H9 (cell line): Measurements from ENCODE around the gene CUBN. TPM values are rescaled to one million over a fixed set of nuclear protein-coding genes. Genes with fewer than 3 reads are reported as not detected.

ENCODE experiments used
- DNase-seq: peaks from one replicate; pipeline ENCODE4 v3.0.0-alpha.2; 2017
- H2AFZ ChIP-seq: one replicate; pipeline ENCODE4 v1.6.1; 2013; ENCODE audit warnings: mild to moderate bottlenecking, low read length, control low read depth, moderate library complexity
- H2AK5ac ChIP-seq: 2 replicates; pipeline ENCODE4 v1.6.1; 2013; ENCODE audit warnings: low read length, control low read depth, mixed read lengths; ENCODE audit not compliant: insufficient read length
- H2BK120ac ChIP-seq: one replicate; pipeline ENCODE4 v1.6.1; 2013; ENCODE audit warnings: low read depth, mild to moderate bottlenecking, low read length, control low read depth, inconsistent platforms; ENCODE audit not compliant: poor library complexity, severe bottlenecking
- H2BK12ac ChIP-seq: 2 replicates; pipeline ENCODE4 v1.6.1; 2013; ENCODE audit warnings: low read length, control low read depth, mixed read lengths, low read depth; ENCODE audit not compliant: insufficient read length
- H2BK15ac ChIP-seq: 2 replicates; pipeline ENCODE4 v1.6.1; 2013; ENCODE audit warnings: low read depth, low read length, control low read depth
- H2BK20ac ChIP-seq: one replicate; pipeline ENCODE4 v1.6.1; 2013; ENCODE audit warnings: low read depth, mild to moderate bottlenecking, low read length, control low read depth, inconsistent platforms; ENCODE audit not compliant: poor library complexity, severe bottlenecking
- H2BK5ac ChIP-seq: 2 replicates; pipeline ENCODE4 v1.6.1; 2013; ENCODE audit warnings: low read length, control low read depth, mixed read lengths; ENCODE audit not compliant: insufficient read length
- H3K14ac ChIP-seq: 2 replicates; pipeline ENCODE4 v1.6.1; 2013; ENCODE audit warnings: low read length, control low read depth; ENCODE audit not compliant: insufficient read depth
- H3K18ac ChIP-seq: 2 replicates; pipeline ENCODE4 v1.6.1; 2013; ENCODE audit warnings: low read depth, mild to moderate bottlenecking, mixed read lengths, low read length, control low read depth; ENCODE audit not compliant: insufficient read length
- H3K23ac ChIP-seq: 2 replicates; pipeline ENCODE4 v1.6.1; 2013; ENCODE audit warnings: low read length, control low read depth, mixed read lengths, low read depth; ENCODE audit not compliant: insufficient read length
- H3K23me2 ChIP-seq: 2 replicates; pipeline ENCODE4 v1.6.1; 2013; ENCODE audit warnings: low read depth, mild to moderate bottlenecking, mixed read lengths, low read length, control low read depth; ENCODE audit not compliant: insufficient read length, poor library complexity, severe bottlenecking
- H3K27ac ChIP-seq: 2 replicates; pipeline ENCODE4 v1.5.1; 2013; ENCODE audit warnings: low read length, control low read depth, mixed read lengths, low read depth; ENCODE audit not compliant: insufficient read length
- H3K27me3 ChIP-seq: 2 replicates; pipeline ENCODE4 v1.6.1; 2013; ENCODE audit warnings: low read length, control low read depth, inconsistent platforms; ENCODE audit not compliant: insufficient read depth
- H3K4ac ChIP-seq: 2 replicates; pipeline ENCODE4 v1.6.1; 2013; ENCODE audit warnings: low read depth, mild to moderate bottlenecking, control low read depth, inconsistent platforms, low read length, moderate library complexity
- H3K4me1 ChIP-seq: 2 replicates; pipeline ENCODE4 v1.6.1; 2013; ENCODE audit warnings: low read length, control low read depth, inconsistent platforms; ENCODE audit not compliant: insufficient read depth
- H3K4me2 ChIP-seq: 2 replicates; pipeline ENCODE4 v1.6.1; 2013; ENCODE audit warnings: low read length, control low read depth, mixed read lengths; ENCODE audit not compliant: insufficient read length, insufficient read depth
- H3K56ac ChIP-seq: 2 replicates; pipeline ENCODE4 v1.6.1; 2013; ENCODE audit warnings: low read depth, mild to moderate bottlenecking, mixed read lengths, low read length, control low read depth; ENCODE audit not compliant: insufficient read length
- H3K79me1 ChIP-seq: 2 replicates; pipeline ENCODE4 v1.6.1; 2013; ENCODE audit warnings: low read depth, mild to moderate bottlenecking, moderate library complexity, low read length, control low read depth, inconsistent platforms; ENCODE audit not compliant: insufficient read depth, poor library complexity, severe bottlenecking
- H3K79me2 ChIP-seq: 2 replicates; pipeline ENCODE4 v1.6.1; 2013; ENCODE audit warnings: low read length, control low read depth, inconsistent platforms; ENCODE audit not compliant: insufficient read depth
- H3K9ac ChIP-seq: 2 replicates; pipeline ENCODE4 v1.6.1; 2013; ENCODE audit warnings: low read length, control low read depth, mixed read lengths; ENCODE audit not compliant: insufficient read length; ENCODE audit errors: extremely low read depth
- H3K9me3 ChIP-seq: one replicate; pipeline ENCODE4 v1.6.1; 2013; ENCODE audit warnings: low read depth, low read length, inconsistent platforms; ENCODE audit not compliant: control insufficient read depth
- H3T11ph ChIP-seq: one replicate; pipeline ENCODE4 v1.6.1; 2013; ENCODE audit warnings: mild to moderate bottlenecking, low read length, control low read depth, inconsistent platforms
- H4K20me1 ChIP-seq: one replicate; pipeline ENCODE4 v1.6.1; 2013; ENCODE audit not compliant: control insufficient read depth, insufficient read length, insufficient read depth
- H4K5ac ChIP-seq: 2 replicates; pipeline ENCODE4 v1.6.1; 2013; ENCODE audit warnings: low read depth, mild to moderate bottlenecking, mixed read lengths, low read length, control low read depth; ENCODE audit not compliant: insufficient read length
- H4K8ac ChIP-seq: replicated peaks from 2 replicates; pipeline ENCODE4 v1.6.1; 2013; ENCODE audit warnings: low read length, control low read depth, mixed read lengths, low read depth; ENCODE audit not compliant: insufficient read length
- H4K91ac ChIP-seq: 2 replicates; pipeline ENCODE4 v1.6.1; 2013; ENCODE audit warnings: low read depth, mild to moderate bottlenecking, moderate library complexity, mixed read lengths, low read length, control low read depth; ENCODE audit not compliant: insufficient read length
- H3K27ac Mint-ChIP-seq, 3 experiments: 2 replicates in 2 of 3; 3 replicates in 1 of 3; pipeline ENCODE4 v1.8.0; 2020 to 2021; ENCODE audit warnings: mixed read lengths in 3 of 3, mild to moderate bottlenecking in 1 of 3, moderate library complexity in 1 of 3
- H3K27me3 Mint-ChIP-seq: 2 replicates; pipeline ENCODE4 v1.8.0; 2021; ENCODE audit warnings: low read depth, mild to moderate bottlenecking, moderate library complexity, mixed read lengths
- H3K36me3 Mint-ChIP-seq, 3 experiments: 2 replicates in 2 of 3; 3 replicates in 1 of 3; pipeline ENCODE4 v1.8.0; 2020 to 2021; ENCODE audit warnings: low read depth in 3 of 3, mixed read lengths in 3 of 3; ENCODE audit not compliant: insufficient read depth in 1 of 3
- H3K4me1 Mint-ChIP-seq, 2 experiments: 2 replicates each; pipeline ENCODE4 v1.8.0; 2020; ENCODE audit warnings: mixed read lengths in 2 of 2
- H3K4me3 Mint-ChIP-seq, 2 experiments: 2 replicates in 1 of 2; 3 replicates in 1 of 2; pipeline ENCODE4 v1.8.0; 2020 to 2021; ENCODE audit warnings: mild to moderate bottlenecking in 2 of 2, mixed read lengths in 2 of 2, moderate library complexity in 1 of 2
- H3K9me3 Mint-ChIP-seq, 2 experiments: 2 replicates in 1 of 2; 3 replicates in 1 of 2; pipeline ENCODE4 v1.8.0; 2020; ENCODE audit warnings: mild to moderate bottlenecking in 2 of 2, mixed read lengths in 2 of 2, moderate library complexity in 1 of 2
- WGBS: extraction: QIAGEN DNeasy Blood & Tissue Kit; methylation state at CpG from one replicate; pipeline ENCODE4 v1.1.7; 2013; ENCODE audit warnings: missing lambda C conversion rate, low lambda C conversion rate, mixed read lengths; ENCODE audit not compliant: insufficient read length; ENCODE audit errors: extremely low coverage; 5-methylcytosine and 5-hydroxymethylcytosine counted together
- total RNA-seq: library from RNA; stranded (reverse); gene quantifications from 2 replicates; pipeline ENCODE4 v1.2.1, GENCODE V29; 2021
- TF ChIP-seq, protein P1 (sequence below): fragments of 200-600 bp; sonication (generic); conservative IDR thresholded peaks from 3 replicates; pipeline ENCODE4 v1.8.0; 2021; ENCODE audit warnings: antibody characterized with exemption, mild to moderate bottlenecking

CUBN gene
- total RNA-seq, 1 experiment from 2014 or later = 0.26 TPM

DNA sequence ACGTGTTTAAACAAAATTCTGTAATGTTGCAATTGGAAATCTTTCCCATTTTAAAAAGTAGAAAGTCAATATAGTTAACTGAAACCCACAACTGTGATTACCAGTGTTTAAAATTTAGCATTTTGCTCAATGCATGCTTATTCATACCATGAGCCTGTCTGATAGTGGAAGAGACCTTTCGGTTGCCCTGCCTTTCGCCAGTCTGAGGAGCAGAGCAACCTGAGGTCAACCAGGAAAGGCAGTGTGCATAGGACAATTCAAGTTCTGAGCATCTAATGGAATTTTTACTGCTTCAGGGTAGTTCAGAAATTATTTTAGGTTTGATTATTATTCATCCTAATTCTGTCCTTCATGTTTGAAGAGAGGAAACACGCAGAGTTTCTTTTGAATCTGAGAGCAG lies 100.8 kb downstream of the CUBN start:
- no peak overlapping the region for H3K4me3 Mint-ChIP-seq
- H3K27me3 Mint-ChIP-seq = no peaks in the 10 kb centered on the region; the same call in 1 of the 2 replicates
- Histone ChIP-seq H2AFZ (no peak overlapping the region), H4K5ac (no peak overlapping the region), H4K20me1 (no peaks in the 10 kb centered on the region), H3K27me3 (no peaks in the 10 kb centered on the region), H4K8ac (no peak overlapping the region), H4K91ac (no peak overlapping the region), H3K23ac (no peak overlapping the region), H3K27ac (no peak overlapping the region), H2BK5ac (no peak overlapping the region), H2BK12ac (no peak overlapping the region), H3K4me1 (no peaks in the 10 kb centered on the region; the same call in 1 of the 2 replicates), H3T11ph (no peak overlapping the region), H2AK5ac (no peak overlapping the region), H3K4ac (no peak overlapping the region), H3K4me2 (no peak overlapping the region), H3K23me2 (no peaks in the 10 kb centered on the region), H2BK20ac (no peak overlapping the region), H2BK15ac (no peak overlapping the region), H3K79me2 (no peaks in the 10 kb centered on the region; the same call in 1 of the 2 replicates), H2BK120ac (no peak overlapping the region), H3K18ac (no peak overlapping the region), H3K56ac (no peak overlapping the region), H3K9me3 (no peaks in the 10 kb centered on the region), H3K79me1 (no peaks in the 10 kb centered on the region), H3K9ac (no peak overlapping the region), H3K14ac (no peak overlapping the region)
- no CpG with 5 or more reads among the region's 4 CpGs for WGBS
- H3K4me1 Mint-ChIP-seq = peaks cover 15 to 19% of the 10 kb centered on the region in 2 experiments
- H3K9me3 Mint-ChIP-seq = no peaks in the 10 kb centered on the region
- no peak overlapping the region for H3K27ac Mint-ChIP-seq
- TF ChIP-seq, protein P1, sequence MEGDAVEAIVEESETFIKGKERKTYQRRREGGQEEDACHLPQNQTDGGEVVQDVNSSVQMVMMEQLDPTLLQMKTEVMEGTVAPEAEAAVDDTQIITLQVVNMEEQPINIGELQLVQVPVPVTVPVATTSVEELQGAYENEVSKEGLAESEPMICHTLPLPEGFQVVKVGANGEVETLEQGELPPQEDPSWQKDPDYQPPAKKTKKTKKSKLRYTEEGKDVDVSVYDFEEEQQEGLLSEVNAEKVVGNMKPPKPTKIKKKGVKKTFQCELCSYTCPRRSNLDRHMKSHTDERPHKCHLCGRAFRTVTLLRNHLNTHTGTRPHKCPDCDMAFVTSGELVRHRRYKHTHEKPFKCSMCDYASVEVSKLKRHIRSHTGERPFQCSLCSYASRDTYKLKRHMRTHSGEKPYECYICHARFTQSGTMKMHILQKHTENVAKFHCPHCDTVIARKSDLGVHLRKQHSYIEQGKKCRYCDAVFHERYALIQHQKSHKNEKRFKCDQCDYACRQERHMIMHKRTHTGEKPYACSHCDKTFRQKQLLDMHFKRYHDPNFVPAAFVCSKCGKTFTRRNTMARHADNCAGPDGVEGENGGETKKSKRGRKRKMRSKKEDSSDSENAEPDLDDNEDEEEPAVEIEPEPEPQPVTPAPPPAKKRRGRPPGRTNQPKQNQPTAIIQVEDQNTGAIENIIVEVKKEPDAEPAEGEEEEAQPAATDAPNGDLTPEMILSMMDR = no peak
- H3K36me3 Mint-ChIP-seq = no peaks in the 10 kb centered on the region
- DNase-seq = no peak
